HUES48 (cell line): Measurements from ENCODE around the gene HERPUD2.
"Not testable (repeated sequence)": the region's sequence is repeated elsewhere in the genome, so short reads cannot be mapped to it uniquely, and the experiment has no call there.

Source experiments
- H3K27ac ChIP-seq: one replicate; pipeline ENCODE4 v1.7.0; 2013; ENCODE audit warnings: low read depth, low read length, inconsistent platforms
- H3K27me3 ChIP-seq: 2 replicates; pipeline ENCODE4 v1.6.1; 2013; ENCODE audit warnings: mild to moderate bottlenecking, low read length; ENCODE audit not compliant: control insufficient read depth, insufficient read depth
- H3K36me3 ChIP-seq: 2 replicates; pipeline ENCODE4 v1.6.1; 2013; ENCODE audit warnings: low read length; ENCODE audit not compliant: control insufficient read depth, insufficient read depth
- H3K4me1 ChIP-seq: 2 replicates; pipeline ENCODE4 v1.6.1; 2013; ENCODE audit warnings: mild to moderate bottlenecking, low read length; ENCODE audit not compliant: control insufficient read depth, insufficient read depth
- H3K4me3 ChIP-seq: 2 replicates; pipeline ENCODE4 v1.5.1; 2013; ENCODE audit warnings: mild to moderate bottlenecking, low read depth, low read length
- H3K9ac ChIP-seq: 2 replicates; pipeline ENCODE4 v1.6.1; 2013; ENCODE audit warnings: mild to moderate bottlenecking, low read depth, low read length, moderate library complexity
- H3K9me3 ChIP-seq: 2 replicates; pipeline ENCODE4 v1.6.1; 2013; ENCODE audit warnings: low read length; ENCODE audit not compliant: control insufficient read depth, insufficient read depth

HERPUD2 gene

GRCh38 chr7:35676211-35676610 is 18.7 kb downstream of the HERPUD2 start:
- Histone ChIP-seq H3K27me3 (no peaks in the 10 kb centered on the region), H3K4me3 (no peak overlapping the region), H3K4me1 (peaks cover 44% of the 10 kb centered on the region), H3K9me3 (no peaks in the 10 kb centered on the region), H3K9ac (no peak overlapping the region), H3K36me3 (no peaks in the 10 kb centered on the region), H3K27ac (no peak overlapping the region)

DNA sequence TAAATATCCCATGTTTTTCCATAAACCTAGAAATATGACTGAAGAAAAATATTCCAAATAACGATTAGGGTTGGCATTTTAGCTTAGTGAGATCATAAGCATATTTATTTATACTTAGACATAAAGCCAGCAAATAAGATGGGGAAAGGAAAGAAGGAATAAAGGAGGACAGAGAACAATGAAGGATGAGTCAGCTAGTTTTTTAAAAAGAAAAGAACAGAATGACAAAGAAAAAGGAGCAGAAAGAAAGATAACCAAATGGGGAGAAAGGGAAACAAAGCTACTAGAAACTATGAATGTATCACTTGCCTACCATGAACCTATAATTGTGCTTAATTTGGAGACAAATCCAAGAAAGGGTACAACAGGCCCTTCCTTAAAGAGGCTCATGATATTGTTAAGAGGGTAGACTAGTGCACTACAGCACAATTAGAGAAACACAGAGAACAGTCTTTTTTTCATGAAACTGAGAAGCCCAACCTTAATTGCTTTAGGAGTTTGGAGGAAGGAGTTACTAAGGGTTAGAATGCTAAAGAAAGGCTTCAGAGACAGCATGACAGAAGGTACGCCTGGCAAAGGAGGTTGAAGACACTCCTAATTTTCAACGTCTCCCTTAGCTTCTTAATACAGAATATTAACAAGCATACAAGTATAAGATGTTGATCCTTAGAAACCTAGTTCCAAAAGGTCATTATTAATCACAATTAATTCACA is 23.9 kb downstream of the HERPUD2 start:
- Histone ChIP-seq H3K4me3 (peak overlapping the region; percentile 7; the same call in 1 of the 2 replicates), H3K9me3 (peaks cover 10% of the 10 kb centered on the region), H3K4me1 (peaks cover 39% of the 10 kb centered on the region), H3K27ac (peak overlapping the region; percentile 77), H3K27me3 (no peaks in the 10 kb centered on the region), H3K36me3 (peaks cover 18% of the 10 kb centered on the region), H3K9ac (peak overlapping the region; percentile 27)

DNA sequence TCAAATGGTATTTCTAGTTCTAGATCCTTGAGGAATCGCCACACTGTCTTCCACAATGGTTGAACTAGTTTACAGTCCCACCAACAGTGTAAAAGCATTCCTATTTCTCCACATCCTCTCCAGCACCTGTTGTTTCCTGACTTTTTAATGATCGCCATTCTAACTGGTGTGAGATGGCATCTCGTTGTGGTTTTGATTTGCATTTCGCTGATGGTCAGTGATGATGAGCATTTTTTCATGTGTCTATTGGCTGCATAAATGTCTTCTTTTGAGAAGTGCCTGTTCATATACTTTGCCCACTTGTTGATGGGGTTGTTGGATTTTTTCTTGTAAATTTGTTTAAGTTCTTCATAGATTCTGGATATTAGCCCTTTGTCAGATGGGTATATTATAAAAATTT is 34.5 kb downstream of the HERPUD2 start:
- H3K36me3 ChIP-seq, H3K27me3 ChIP-seq, H3K9ac ChIP-seq, H3K27ac ChIP-seq, H3K4me1 ChIP-seq, H3K4me3 ChIP-seq, H3K9me3 ChIP-seq: not testable (repeated sequence)

GRCh38 chr7:35658606-35659201 is 36.2 kb downstream of the HERPUD2 start:
- no peak overlapping the region for H3K4me3 ChIP-seq
- H3K27ac ChIP-seq: no peak overlapping the region
- no peak overlapping the region for H3K9ac ChIP-seq
- H3K27me3 ChIP-seq: no peaks in the 10 kb centered on the region
- 0 out of 2 replicates have a peak, but pooled peaks cover 2% of the 10 kb centered on the region for H3K36me3 ChIP-seq
- H3K9me3 ChIP-seq: no peaks in the 10 kb centered on the region
- no peaks in the 10 kb centered on the region for H3K4me1 ChIP-seq

DNA sequence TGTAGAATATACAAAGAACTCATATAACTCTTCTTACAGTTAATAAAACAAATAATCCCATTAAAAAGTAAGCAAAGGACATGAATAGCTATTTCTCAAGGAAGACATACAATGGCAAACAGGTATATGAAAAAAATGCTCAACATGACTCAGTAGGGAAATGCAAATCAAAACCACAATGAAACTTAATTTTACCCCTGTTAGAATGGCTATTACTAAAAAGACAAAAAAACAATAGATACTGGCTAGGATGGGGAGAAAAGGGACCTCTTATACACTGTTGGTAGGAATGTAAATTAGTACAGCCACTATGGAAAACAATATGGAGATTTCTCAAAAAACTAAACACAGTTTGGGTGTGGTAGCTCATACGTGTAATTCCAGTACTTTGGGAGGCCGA is 37.8 kb downstream of the HERPUD2 start:
- no peaks in the 10 kb centered on the region for H3K27me3 ChIP-seq
- H3K9me3 ChIP-seq: no peaks in the 10 kb centered on the region
- H3K36me3 ChIP-seq: 0 out of 2 replicates have a peak, but pooled peaks cover 2% of the 10 kb centered on the region
- H3K27ac ChIP-seq: no peak overlapping the region
- no peak overlapping the region for H3K9ac ChIP-seq
- no peak overlapping the region for H3K4me3 ChIP-seq
- no peaks in the 10 kb centered on the region for H3K4me1 ChIP-seq

GRCh38 chr7:35654558-35654957 is 40.4 kb downstream of the HERPUD2 start:
- H3K4me3 ChIP-seq, H3K9ac ChIP-seq, H3K4me1 ChIP-seq, H3K27ac ChIP-seq, H3K27me3 ChIP-seq, H3K36me3 ChIP-seq, H3K9me3 ChIP-seq: not testable (repeated sequence)

- no peaks in the 10 kb centered on the region for H3K9me3 ChIP-seq
- no peak overlapping the region for H3K4me3 ChIP-seq
- H3K27ac ChIP-seq: no peak overlapping the region
- H3K36me3 ChIP-seq: 0 out of 2 replicates have a peak, but pooled peaks cover 2% of the 10 kb centered on the region
- H3K4me1 ChIP-seq: peaks cover 11% of the 10 kb centered on the region; the same call in 1 of the 2 replicates
- H3K27me3 ChIP-seq: no peaks in the 10 kb centered on the region
- H3K9ac ChIP-seq: no peak overlapping the region
Observed at GRCh38 chr7:35652124-35652523, 42.8 kb downstream of the HERPUD2 start.

- Histone ChIP-seq H3K9ac (no peak overlapping the region), H3K36me3 (0 out of 2 replicates have a peak, but pooled peaks cover 2% of the 10 kb centered on the region), H3K4me1 (peaks cover 20% of the 10 kb centered on the region)
Observed at GRCh38 chr7:35650751-35651150, 44.2 kb downstream of the HERPUD2 start.

GRCh38 chr7:35649711-35650110 is 45.2 kb downstream of the HERPUD2 start:
- peaks cover 20% of the 10 kb centered on the region for H3K4me1 ChIP-seq
- no peaks in the 10 kb centered on the region for H3K9me3 ChIP-seq
- H3K9ac ChIP-seq: no peak overlapping the region

More at GRCh38 chr7:35650751-35651150, 44.2 kb downstream of the HERPUD2 start:
- H3K27ac ChIP-seq: no peak overlapping the region
- H3K9me3 ChIP-seq: no peaks in the 10 kb centered on the region
- no peak overlapping the region for H3K4me3 ChIP-seq
- H3K27me3 ChIP-seq: no peaks in the 10 kb centered on the region

GRCh38 chr7:35648367-35648766 is 46.6 kb downstream of the HERPUD2 start:
- no peaks in the 10 kb centered on the region for H3K36me3 ChIP-seq
- no peak overlapping the region for H3K9ac ChIP-seq
- H3K4me3 ChIP-seq: no peak overlapping the region
- peaks cover 25% of the 10 kb centered on the region for H3K4me1 ChIP-seq
- H3K27me3 ChIP-seq: no peaks in the 10 kb centered on the region
- no peak overlapping the region for H3K27ac ChIP-seq
- no peaks in the 10 kb centered on the region for H3K9me3 ChIP-seq

More at GRCh38 chr7:35649711-35650110, 45.2 kb downstream of the HERPUD2 start:
- Histone ChIP-seq H3K36me3 (0 out of 2 replicates have a peak, but pooled peaks cover 2% of the 10 kb centered on the region), H3K4me3 (no peak overlapping the region), H3K27me3 (no peaks in the 10 kb centered on the region), H3K27ac (no peak overlapping the region)

DNA sequence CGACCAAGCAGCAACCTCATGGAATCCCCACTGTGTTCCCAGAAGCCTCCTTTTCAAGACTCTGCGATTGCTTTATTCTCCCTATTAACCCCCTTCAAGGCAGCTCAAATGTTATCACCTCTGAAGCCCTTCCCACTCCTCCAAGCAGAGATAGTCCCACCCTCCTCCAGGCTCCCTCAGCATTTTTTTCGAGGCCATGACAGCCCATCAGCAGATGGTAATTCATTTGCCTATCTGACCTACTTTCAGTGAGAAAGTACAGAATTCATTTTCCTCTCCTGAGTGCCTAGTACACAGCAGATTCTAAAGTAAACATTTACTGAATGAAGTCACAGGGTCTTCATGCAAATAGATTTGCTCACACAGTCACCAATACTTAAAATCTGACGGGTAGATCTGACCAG is 47.8 kb downstream of the HERPUD2 start:
- Histone ChIP-seq H3K9me3 (no peaks in the 10 kb centered on the region), H3K4me1 (peaks cover 25% of the 10 kb centered on the region), H3K9ac (no peak overlapping the region), H3K4me3 (no peak overlapping the region), H3K27ac (peak overlapping the region; percentile 67), H3K36me3 (no peaks in the 10 kb centered on the region), H3K27me3 (no peaks in the 10 kb centered on the region)
